RWPE2 (cell line): ENCODE data around the gene COL4A3.

Experiments
- ATAC-seq: fragments of 200-7000 bp; cut with Tn5 transposase; 3 replicates; pipeline ENCODE4 v1.9.1; 2021; ENCODE audit warnings: low read depth
- DNase-seq: peaks from one replicate; pipeline ENCODE4 v3.0.0-alpha.2; 2020; ENCODE audit warnings: low spot score
- H3K27ac ChIP-seq: fragments of 450-650 bp; 2 replicates; pipeline ENCODE4 v1.5.1; 2017; ENCODE audit warnings: mild to moderate bottlenecking; ENCODE audit not compliant: poor library complexity, severe bottlenecking
- H3K27me3 ChIP-seq: fragments of 250-450 bp; sonication (Bioruptor Pico); 2 replicates; pipeline ENCODE4 v1.5.1; 2021; ENCODE audit warnings: mild to moderate bottlenecking, moderate library complexity; ENCODE audit not compliant: insufficient read depth, poor library complexity, severe bottlenecking
- H3K36me3 ChIP-seq: fragments of 250-450 bp; sonication (Bioruptor Pico); 2 replicates; pipeline ENCODE4 v1.5.1; 2020; ENCODE audit warnings: low read depth, mild to moderate bottlenecking, moderate library complexity
- H3K4me1 ChIP-seq: fragments of 250-450 bp; sonication (Bioruptor Pico); 2 replicates; pipeline ENCODE4 v1.5.1; 2021; ENCODE audit warnings: mild to moderate bottlenecking, moderate library complexity; ENCODE audit not compliant: insufficient read depth, poor library complexity, severe bottlenecking
- H3K4me3 ChIP-seq: fragments of 250-450 bp; sonication (Bioruptor Pico); 2 replicates; pipeline ENCODE4 v1.5.1; 2021; ENCODE audit warnings: mild to moderate bottlenecking, moderate library complexity; ENCODE audit not compliant: severe bottlenecking
- H3K9me3 ChIP-seq: fragments of 250-450 bp; sonication (Bioruptor Pico); 2 replicates; pipeline ENCODE4 v1.5.1; 2021; ENCODE audit warnings: mild to moderate bottlenecking, moderate library complexity; ENCODE audit not compliant: severe bottlenecking
- CTCF ChIP-seq: fragments of 450-650 bp; IDR thresholded peaks from one replicate; pipeline ENCODE4 v1.5.1; 2017; ENCODE audit warnings: mild to moderate bottlenecking, moderate library complexity; ENCODE audit not compliant: poor library complexity, severe bottlenecking

The COL4A3 gene

GRCh38 chr2:227153758-227154486, 10.5 kb upstream of the COL4A3 start:
- ATAC-seq (no peak), DNase-seq (no peak)
- TF ChIP-seq CTCF, result no peak
- no peaks in the 10 kb centered on the region for H3K36me3 ChIP-seq
- no peaks in the 10 kb centered on the region for H3K27me3 ChIP-seq
- peaks cover 9% of the 10 kb centered on the region for H3K4me1 ChIP-seq
- no peak overlapping the region for H3K27ac ChIP-seq
- no peak overlapping the region for H3K4me3 ChIP-seq
- H3K9me3 ChIP-seq, result no peaks in the 10 kb centered on the region

- no peak for TF ChIP-seq CTCF
- DNase-seq (no peak), ATAC-seq (peak; percentile 46; the same call in 1 of the 3 replicates)
- Histone ChIP-seq H3K4me1 (peaks cover 9% of the 10 kb centered on the region), H3K27ac (no peak overlapping the region), H3K9me3 (no peaks in the 10 kb centered on the region), H3K4me3 (no peak overlapping the region), H3K27me3 (no peaks in the 10 kb centered on the region), H3K36me3 (no peaks in the 10 kb centered on the region)
Measured at GRCh38 chr2:227154986-227155774, 9.2 kb upstream of the COL4A3 start.

GRCh38 chr2:227160164-227160563, 4.3 kb upstream of the COL4A3 start:
- H3K9me3 ChIP-seq, result no peaks in the 10 kb centered on the region
- TF ChIP-seq CTCF, result no peak
- no peak for DNase-seq
- H3K36me3 ChIP-seq, result no peaks in the 10 kb centered on the region
- peaks cover 2% of the 10 kb centered on the region for H3K4me1 ChIP-seq
- ATAC-seq, result no peak
- H3K27ac ChIP-seq, result no peak overlapping the region
- peaks cover 31% of the 10 kb centered on the region for H3K27me3 ChIP-seq
- no peak overlapping the region for H3K4me3 ChIP-seq

GRCh38 chr2:227161947-227162346, 2.5 kb upstream of the COL4A3 start:
- no peak for ATAC-seq
- H3K4me1 ChIP-seq, result no peaks in the 10 kb centered on the region
- H3K27me3 ChIP-seq, result peaks cover 40% of the 10 kb centered on the region
- H3K36me3 ChIP-seq, result no peaks in the 10 kb centered on the region
- no peak for DNase-seq
- H3K9me3 ChIP-seq, result no peaks in the 10 kb centered on the region
- TF ChIP-seq CTCF, result no peak
- H3K4me3 ChIP-seq, result no peak overlapping the region
- no peak overlapping the region for H3K27ac ChIP-seq

- peaks cover under 1% of the 10 kb centered on the region for H3K9me3 ChIP-seq
- peak; percentile 35 for DNase-seq
- H3K36me3 ChIP-seq, result no peaks in the 10 kb centered on the region
- ATAC-seq, result peak; percentile 26
- no peak overlapping the region for H3K27ac ChIP-seq
- H3K27me3 ChIP-seq, result peaks cover 40% of the 10 kb centered on the region
- no peaks in the 10 kb centered on the region for H3K4me1 ChIP-seq
- TF ChIP-seq CTCF, result no peak
- H3K4me3 ChIP-seq, result peak overlapping the region; percentile 40
Measured at GRCh38 chr2:227163485-227163997, 883 bp upstream of the COL4A3 start.
